Liver (tissue), 3 donors: ENCODE measurements around the gene PEX5L.

Experiments
- ATF3 ChIP-seq: IDR thresholded peaks from 2 replicates; pipeline ENCODE4 v1.6.1; 2016; ENCODE audit warnings: antibody characterized with exemption
- CTCF ChIP-seq: fragments of 150-350 bp; IDR thresholded peaks from 2 replicates; pipeline ENCODE4 v1.5.1; 2017; ENCODE audit warnings: improper control_type of control experiment, low read depth, low read length; ENCODE audit not compliant: missing input control
- EGR1 ChIP-seq, 2 donors: IDR thresholded peaks; 2 replicates each; pipeline ENCODE4 v1.6.1; 2016 to 2018; ENCODE audit warnings: antibody characterized with exemption in 2 of 2, low read depth in 2 of 2
- GABPA ChIP-seq, 2 donors: IDR thresholded peaks in 1 of 2; conservative IDR thresholded peaks in 1 of 2; 2 replicates each; pipeline ENCODE4 v1.6.1; 2016; ENCODE audit warnings: antibody characterized with exemption in 2 of 2, mild to moderate bottlenecking in 1 of 2, moderate library complexity in 1 of 2
- JUND ChIP-seq, 2 donors: IDR thresholded peaks; 2 replicates each; pipeline ENCODE4 v1.6.1; 2016; ENCODE audit warnings: antibody characterized with exemption in 2 of 2
- MAX ChIP-seq: IDR thresholded peaks from 2 replicates; pipeline ENCODE4 v1.6.1; 2016; ENCODE audit warnings: antibody characterized with exemption
- RAD21 ChIP-seq, 2 donors: IDR thresholded peaks; 2 replicates each; pipeline ENCODE4 v1.6.1; 2016; ENCODE audit warnings: antibody characterized with exemption in 2 of 2, mild to moderate bottlenecking in 2 of 2
- TAF1 ChIP-seq: conservative IDR thresholded peaks from 2 replicates; pipeline ENCODE4 v1.6.1; 2016; ENCODE audit warnings: antibody characterized with exemption, mild to moderate bottlenecking
- ZBTB33 ChIP-seq: IDR thresholded peaks from 2 replicates; pipeline ENCODE4 v1.6.1; 2016; ENCODE audit warnings: antibody characterized with exemption
- donor health status: healthy.
- donor health status: healthy.

- TF ChIP-seq CTCF (no peak), GABPA (IDR thresholded peaks at IDR 0.05 in 1 of 2, conservative IDR thresholded peaks at IDR 0.05 in 1 of 2) (no peak), MAX (no peak), JUND (IDR thresholded peaks at IDR 0.05) (no peak), EGR1 (IDR thresholded peaks at IDR 0.05; ENCODE audit: low read depth in 2 of 2) (no peak), ZBTB33 (no peak), RAD21 (IDR thresholded peaks at IDR 0.05) (no peak), TAF1 (no peak), ATF3 (no peak)
Measured at GRCh38 chr3:179967622-179968021, 69.1 kb downstream of the PEX5L start.
